Glomerular visceral epithelial cell (primary cell): ENCODE measurements around the gene SAP30L.

Experiments
- DNase-seq: peaks from one replicate; pipeline ENCODE4 v3.0.0-alpha.2; 2016; ENCODE audit errors: extremely low spot score

The SAP30L gene

GRCh38 chr5:154419236-154419635 is 26.6 kb upstream of the SAP30L start:
- DNase-seq, result no peak

DNA sequence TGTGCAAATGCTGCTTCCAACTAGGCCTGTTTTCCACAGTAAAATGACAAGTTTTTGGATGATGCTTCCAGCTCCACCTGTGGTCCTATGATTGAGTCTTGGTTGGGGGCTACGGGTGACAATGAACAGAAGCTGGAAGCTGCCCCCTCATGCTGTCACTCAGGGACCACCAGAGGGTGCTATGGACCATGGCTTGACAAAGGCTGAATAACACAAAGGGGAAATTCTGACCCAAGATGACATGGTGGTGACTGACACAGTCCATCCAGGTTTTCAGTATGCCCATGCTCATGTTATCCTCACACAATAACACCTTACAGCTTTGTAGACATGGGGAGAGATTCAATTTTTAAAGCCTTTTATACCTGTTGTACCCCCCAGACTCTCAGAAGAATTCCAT is 23.9 kb upstream of the SAP30L start:
- peak; percentile 29 for DNase-seq

GRCh38 chr5:154422298-154422697 is 23.5 kb upstream of the SAP30L start:
- DNase-seq, result no peak

DNA sequence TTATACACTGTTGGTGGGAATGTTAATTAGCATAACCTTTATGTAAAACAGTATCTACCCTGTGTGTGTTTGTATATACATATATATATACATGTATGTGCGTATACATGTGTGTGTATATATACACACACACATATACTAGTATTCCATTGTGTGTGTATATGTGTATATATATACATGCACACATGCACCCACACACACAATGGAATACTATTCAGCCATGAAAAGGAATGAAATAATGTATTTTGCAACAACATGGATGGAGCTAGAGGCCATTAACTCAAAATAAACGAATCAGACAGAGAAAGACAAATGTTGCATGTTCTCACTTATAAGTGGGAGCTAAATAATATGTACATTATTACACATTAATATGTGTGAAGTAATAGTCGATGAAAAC is 17.6 kb upstream of the SAP30L start:
- DNase-seq, result no peak

DNA sequence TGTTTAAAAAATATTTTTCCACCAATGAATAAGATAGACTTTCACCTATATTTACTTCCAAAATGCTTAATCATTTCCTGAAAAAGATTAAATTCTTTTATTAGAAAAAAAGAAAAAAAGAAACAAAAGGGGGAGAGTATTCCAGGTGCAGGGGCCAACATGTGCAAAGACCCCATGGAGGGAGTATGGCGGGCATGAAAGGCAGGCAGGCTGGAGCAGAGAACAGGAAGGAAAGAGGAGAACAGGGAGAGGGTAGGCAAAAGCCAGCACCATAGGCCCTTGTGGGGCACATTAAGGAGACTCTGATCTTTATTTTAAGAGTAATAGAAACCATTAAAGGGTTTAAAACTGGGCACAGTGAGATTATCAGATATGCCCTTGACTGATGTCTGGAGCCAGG is 16.5 kb upstream of the SAP30L start:
- DNase-seq, result no peak

DNA sequence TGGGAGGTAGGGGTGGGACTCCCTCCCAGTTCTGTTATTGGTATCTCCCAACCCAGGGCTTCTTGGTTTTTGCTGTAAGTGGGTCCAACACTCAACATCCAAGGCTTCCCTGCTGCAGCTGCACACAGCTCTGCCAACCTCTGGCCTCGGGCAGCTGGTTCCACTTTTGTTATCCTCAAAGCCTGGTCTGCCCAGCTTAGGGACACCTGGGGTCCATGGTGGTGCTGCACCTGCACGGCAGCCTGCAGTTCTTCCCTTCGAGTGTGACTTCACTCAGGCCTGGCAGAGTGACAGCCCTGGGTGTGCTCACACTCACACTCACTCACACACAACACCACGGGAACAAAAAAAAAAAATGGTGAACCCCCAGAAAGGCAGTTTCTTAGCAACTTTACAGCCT is 15.3 kb upstream of the SAP30L start:
- DNase-seq, result no peak

GRCh38 chr5:154430961-154431630 is 14.7 kb upstream of the SAP30L start:
- DNase-seq, result no peak

GRCh38 chr5:154435226-154435625 is 10.6 kb upstream of the SAP30L start:
- DNase-seq, result no peak

- DNase-seq, result no peak
These were observed 8.4 kb upstream of the SAP30L start for GRCh38 chr5:154437281-154437965.

GRCh38 chr5:154440540-154440939 is 5.3 kb upstream of the SAP30L start:
- DNase-seq, result no peak

DNA sequence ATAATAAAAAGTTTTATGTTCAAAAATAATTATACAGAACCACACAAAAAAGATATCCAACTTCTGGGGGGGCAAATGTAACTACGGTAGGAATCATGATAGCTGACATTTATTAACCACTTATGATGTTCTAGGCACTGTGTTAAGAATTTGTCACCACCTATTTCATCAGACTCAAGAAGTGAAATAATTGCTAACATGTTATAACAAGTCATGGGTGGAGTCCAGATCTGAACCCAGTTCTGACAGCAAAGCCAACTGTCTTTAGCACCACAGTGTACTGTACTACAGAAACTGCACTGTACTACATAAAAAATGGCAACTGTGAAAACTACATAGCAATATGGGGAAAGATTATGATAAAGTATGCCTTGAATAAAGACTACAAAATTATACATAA is 3.0 kb upstream of the SAP30L start:
- no peak for DNase-seq

- peak; percentile 33 for DNase-seq
These were observed 1.0 kb upstream of the SAP30L start for GRCh38 chr5:154444556-154445421.

GRCh38 chr5:154446195-154447088 is 645 bp downstream of the SAP30L start:
- peak; percentile 62 for DNase-seq

- DNase-seq, result no peak
These were observed 1.4 kb downstream of the SAP30L start for GRCh38 chr5:154447089-154447725.

- DNase-seq, result no peak
These were observed 4.0 kb downstream of the SAP30L start for GRCh38 chr5:154449786-154450185.

- DNase-seq, result no peak
These were observed 6.2 kb downstream of the SAP30L start for GRCh38 chr5:154451957-154452356.

DNA sequence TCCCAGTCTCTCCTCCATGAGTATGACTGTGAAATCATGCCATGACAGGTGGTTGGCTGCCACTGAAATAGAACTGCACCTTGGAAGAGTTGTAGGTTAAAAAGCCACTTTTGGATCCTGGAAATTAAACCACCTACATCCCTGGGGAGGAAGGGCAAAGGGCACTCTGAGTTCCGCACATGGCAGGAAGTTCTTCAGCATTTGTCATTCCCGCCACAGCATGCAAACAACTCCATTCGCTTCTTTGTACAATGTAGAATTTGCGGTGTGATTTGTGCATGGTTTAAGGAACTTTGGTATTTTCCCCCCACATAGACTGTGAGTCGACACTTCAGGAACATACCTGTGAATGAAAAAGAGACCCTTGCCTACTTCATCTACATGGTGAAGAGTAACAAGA is 9.8 kb downstream of the SAP30L start:
- no peak for DNase-seq

GRCh38 chr5:154456540-154456939 is 10.7 kb downstream of the SAP30L start:
- no peak for DNase-seq

GRCh38 chr5:154459015-154459414 is 13.2 kb downstream of the SAP30L start:
- DNase-seq, result no peak

DNA sequence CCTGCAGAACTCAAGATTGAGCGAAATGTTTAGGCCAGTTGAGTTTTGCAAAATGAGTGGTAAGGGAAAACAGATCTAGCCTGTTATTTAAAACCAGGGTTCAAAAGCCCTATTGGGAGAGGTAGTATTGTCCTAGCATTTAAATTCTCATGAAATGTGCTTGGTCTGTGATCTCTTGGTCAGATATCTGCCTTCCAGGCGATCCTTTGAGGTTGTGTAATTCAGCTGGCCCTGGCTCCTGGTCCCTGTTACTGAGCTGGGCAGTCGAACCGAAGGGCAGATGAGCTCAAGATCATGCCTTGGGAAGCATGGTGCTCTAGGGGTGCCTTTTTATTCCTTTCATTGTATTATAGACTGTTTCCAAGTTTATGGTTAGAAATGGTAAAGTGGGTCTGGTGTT is 14.4 kb downstream of the SAP30L start:
- no peak for DNase-seq

- DNase-seq, result no peak
These were observed 15.7 kb downstream of the SAP30L start for GRCh38 chr5:154461531-154461930.
